Skeletal muscle satellite cell (primary cell): ENCODE measurements around the gene EPHB1.
"Not testable (repeated sequence)": the region's sequence is repeated elsewhere in the genome, so short reads cannot be mapped to it uniquely, and the experiment has no call there.

Source experiments
- H3K27me3 ChIP-seq: 2 replicates; pipeline ENCODE4 v1.7.0; 2013; ENCODE audit warnings: low read length; ENCODE audit not compliant: control insufficient read depth, insufficient read depth
- H3K36me3 ChIP-seq: 2 replicates; pipeline ENCODE4 v1.7.0; 2013; ENCODE audit warnings: mild to moderate bottlenecking, control low read depth, low read length; ENCODE audit not compliant: insufficient read depth
- H3K4me1 ChIP-seq: 2 replicates; pipeline ENCODE4 v1.7.0; 2013; ENCODE audit warnings: low read length; ENCODE audit not compliant: control insufficient read depth, insufficient read depth
- H3K4me2 ChIP-seq: 2 replicates; pipeline ENCODE4 v1.7.0; 2013; ENCODE audit warnings: mild to moderate bottlenecking, low read length
- H3K4me3 ChIP-seq: 2 replicates; pipeline ENCODE4 v1.7.0; 2013; ENCODE audit warnings: low read length
- H3K9ac ChIP-seq: 2 replicates; pipeline ENCODE4 v1.7.0; 2013; ENCODE audit warnings: mild to moderate bottlenecking, low read depth, low read length, moderate library complexity
- H3K9me3 ChIP-seq: replicated peaks from 2 replicates; pipeline ENCODE4 v1.7.0; 2013; ENCODE audit warnings: mild to moderate bottlenecking, control low read depth, low read length

The EPHB1 gene

GRCh38 chr3:135017003-135017893 is 222.2 kb downstream of the EPHB1 start:
- Histone ChIP-seq H3K9me3 (no peaks in the 10 kb centered on the region), H3K4me1 (no peaks in the 10 kb centered on the region), H3K9ac (no peak overlapping the region), H3K4me2 (no peak overlapping the region), H3K27me3 (no peaks in the 10 kb centered on the region), H3K36me3 (no peaks in the 10 kb centered on the region), H3K4me3 (no peak overlapping the region)

DNA sequence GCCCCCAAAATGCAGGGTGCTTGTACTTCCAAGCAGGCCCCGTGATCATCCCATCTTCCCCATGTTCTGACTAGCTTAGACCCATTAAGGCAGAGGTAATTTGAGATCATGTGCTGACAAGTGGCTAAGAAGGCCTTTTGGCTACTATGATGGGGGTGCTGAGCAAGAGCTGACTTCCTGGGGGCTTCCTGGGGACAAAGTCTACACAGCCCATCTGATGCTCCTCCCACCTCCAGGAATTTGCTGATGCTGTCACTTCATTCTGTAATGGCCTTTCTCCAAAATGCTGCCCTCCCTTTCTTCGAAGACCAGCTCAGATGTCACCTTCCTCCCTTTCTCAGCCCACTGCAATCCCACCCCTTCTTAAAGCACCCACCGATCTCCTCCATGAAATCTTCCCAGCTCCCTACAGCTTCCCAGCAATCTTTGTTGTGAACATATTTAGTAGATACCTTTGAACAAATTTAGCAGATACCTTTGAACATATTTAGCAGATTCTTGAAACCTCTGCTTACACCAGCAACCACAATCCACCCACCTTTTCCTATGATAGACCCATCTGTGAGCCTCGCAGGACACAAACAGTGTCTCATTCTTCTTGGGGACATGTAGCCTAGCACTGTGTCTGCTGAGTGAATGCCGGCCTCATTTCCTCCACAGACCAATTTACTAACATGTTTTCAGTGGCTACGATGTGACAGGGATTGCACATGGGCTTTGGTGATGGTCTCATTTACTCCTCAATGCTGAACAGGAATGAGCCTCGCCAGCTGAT is 223.3 kb downstream of the EPHB1 start:
- no peaks in the 10 kb centered on the region for H3K36me3 ChIP-seq
- no peak overlapping the region for H3K4me3 ChIP-seq
- H3K4me1 ChIP-seq, result no peaks in the 10 kb centered on the region
- H3K9ac ChIP-seq, result no peak overlapping the region
- no peak overlapping the region for H3K4me2 ChIP-seq
- no peaks in the 10 kb centered on the region for H3K27me3 ChIP-seq
- no peaks in the 10 kb centered on the region for H3K9me3 ChIP-seq

DNA sequence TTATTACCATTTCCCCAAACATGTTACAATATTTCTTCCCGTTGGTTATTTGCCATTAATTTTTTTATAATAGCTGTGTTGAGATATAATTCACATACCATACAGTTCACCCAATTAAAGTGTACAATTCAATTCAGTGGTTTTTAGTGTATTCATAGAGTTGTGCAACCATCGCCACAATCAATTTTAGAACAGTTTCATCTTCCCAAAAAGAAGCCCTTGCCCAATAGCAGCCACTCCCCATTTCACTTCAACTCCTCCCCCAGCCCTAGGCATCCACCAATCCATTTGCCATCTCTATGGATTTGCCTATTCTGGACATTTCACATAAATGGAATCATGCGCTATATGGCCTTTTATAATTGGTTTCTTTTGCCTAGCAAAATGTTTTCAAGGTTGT is 225.1 kb downstream of the EPHB1 start:
- no peak overlapping the region for H3K9ac ChIP-seq
- H3K9me3 ChIP-seq, result no peaks in the 10 kb centered on the region
- H3K36me3 ChIP-seq, result no peaks in the 10 kb centered on the region
- H3K4me2 ChIP-seq, result no peak overlapping the region
- no peaks in the 10 kb centered on the region for H3K4me1 ChIP-seq
- no peaks in the 10 kb centered on the region for H3K27me3 ChIP-seq
- H3K4me3 ChIP-seq, result no peak overlapping the region

GRCh38 chr3:135023996-135024658 is 229.1 kb downstream of the EPHB1 start:
- Histone ChIP-seq H3K36me3 (no peaks in the 10 kb centered on the region), H3K4me1 (no peaks in the 10 kb centered on the region), H3K27me3 (no peaks in the 10 kb centered on the region), H3K4me3 (no peak overlapping the region), H3K4me2 (no peak overlapping the region), H3K9me3 (no peaks in the 10 kb centered on the region), H3K9ac (no peak overlapping the region)

DNA sequence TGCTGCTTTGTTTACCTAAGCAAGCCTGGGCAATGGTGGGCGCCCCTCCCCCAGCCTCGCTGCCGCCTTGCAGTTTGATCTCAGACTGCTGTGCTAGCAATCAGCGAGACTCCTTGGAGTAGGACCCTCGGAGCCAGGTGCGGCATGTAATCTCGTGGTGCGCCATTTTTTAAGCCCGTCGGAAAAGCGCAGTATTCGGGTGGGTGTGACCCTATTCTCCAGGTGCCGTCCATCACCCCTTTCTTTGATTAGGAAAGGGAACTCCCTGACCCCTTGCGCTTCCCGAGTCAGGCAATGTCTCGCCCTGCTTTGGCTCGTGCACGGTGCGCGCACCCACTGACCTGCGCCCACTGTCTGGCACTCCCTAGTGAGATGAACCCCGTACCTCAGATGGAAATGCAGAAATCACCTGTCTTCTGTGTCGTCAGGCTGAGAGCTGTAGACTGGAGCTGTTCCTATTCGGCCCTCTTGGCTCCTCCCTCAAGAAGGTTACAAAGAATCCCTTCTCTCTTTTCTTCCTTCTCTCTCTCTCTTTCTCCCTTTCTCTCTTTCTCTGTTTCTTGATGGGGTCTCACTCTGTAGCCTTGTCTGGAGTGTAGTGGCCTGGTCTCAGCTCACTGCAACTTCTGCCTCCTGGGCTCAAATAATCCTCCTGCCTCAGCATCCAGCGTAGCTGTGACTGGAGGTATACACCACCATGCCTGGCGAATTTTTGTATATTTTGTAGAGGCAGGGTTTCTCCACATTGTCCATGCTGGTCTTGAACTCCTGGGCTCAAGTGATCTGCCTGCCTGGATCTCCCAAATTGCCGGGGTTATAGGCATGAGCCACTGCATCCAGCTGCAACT is 235.9 kb downstream of the EPHB1 start:
- H3K4me1 ChIP-seq, H3K4me2 ChIP-seq, H3K36me3 ChIP-seq, H3K9me3 ChIP-seq, H3K27me3 ChIP-seq, H3K9ac ChIP-seq, H3K4me3 ChIP-seq: not testable (repeated sequence)

DNA sequence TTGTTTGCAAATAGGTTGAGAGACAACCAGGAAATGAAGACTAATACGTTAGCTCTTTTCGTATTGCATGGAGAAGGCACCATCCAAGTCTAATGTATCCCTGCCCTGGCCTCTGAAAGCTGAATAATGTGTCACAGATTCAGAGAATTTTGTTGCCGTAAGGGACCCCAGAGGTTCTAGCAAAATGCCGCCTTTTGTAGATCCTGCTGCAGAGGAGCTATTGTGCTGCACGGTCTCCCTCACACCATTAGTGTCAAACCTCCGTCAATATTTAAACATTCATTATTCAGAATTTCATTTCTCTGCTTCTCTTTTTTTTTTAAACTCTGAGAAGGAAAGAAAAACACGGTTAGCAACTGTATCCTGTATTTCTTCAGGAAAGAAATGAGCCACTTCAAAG is 238.7 kb downstream of the EPHB1 start:
- Histone ChIP-seq H3K9me3 (no peaks in the 10 kb centered on the region), H3K36me3 (no peaks in the 10 kb centered on the region), H3K4me2 (no peak overlapping the region), H3K4me3 (no peak overlapping the region), H3K27me3 (no peaks in the 10 kb centered on the region), H3K9ac (no peak overlapping the region), H3K4me1 (no peaks in the 10 kb centered on the region)

DNA sequence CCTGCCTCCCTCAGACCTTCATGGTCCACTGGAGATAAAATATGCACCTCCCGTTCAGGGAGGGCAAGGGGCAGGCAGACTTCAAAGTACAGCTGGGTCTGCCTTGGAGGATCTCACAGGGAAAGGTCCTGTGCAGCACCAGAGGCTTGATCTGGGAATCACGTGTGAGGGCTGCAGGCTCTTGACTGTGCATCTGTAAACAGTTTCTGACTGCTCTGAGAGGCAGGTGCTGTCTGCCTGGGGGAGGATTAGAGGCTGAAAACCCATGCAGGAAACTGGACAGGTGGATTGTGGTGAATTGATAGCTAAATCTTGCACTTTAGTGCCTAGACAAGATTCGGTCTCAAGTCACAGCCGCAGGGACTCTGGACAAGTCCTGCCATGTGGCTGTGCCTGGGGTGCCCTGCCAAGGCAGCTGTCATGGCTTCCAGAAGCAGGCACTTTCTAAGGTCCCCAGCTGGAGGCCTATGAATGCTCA is 239.3 kb downstream of the EPHB1 start:
- Histone ChIP-seq H3K4me3 (no peak overlapping the region), H3K9me3 (no peaks in the 10 kb centered on the region), H3K27me3 (no peaks in the 10 kb centered on the region), H3K36me3 (no peaks in the 10 kb centered on the region), H3K9ac (no peak overlapping the region), H3K4me1 (no peaks in the 10 kb centered on the region), H3K4me2 (no peak overlapping the region)

DNA sequence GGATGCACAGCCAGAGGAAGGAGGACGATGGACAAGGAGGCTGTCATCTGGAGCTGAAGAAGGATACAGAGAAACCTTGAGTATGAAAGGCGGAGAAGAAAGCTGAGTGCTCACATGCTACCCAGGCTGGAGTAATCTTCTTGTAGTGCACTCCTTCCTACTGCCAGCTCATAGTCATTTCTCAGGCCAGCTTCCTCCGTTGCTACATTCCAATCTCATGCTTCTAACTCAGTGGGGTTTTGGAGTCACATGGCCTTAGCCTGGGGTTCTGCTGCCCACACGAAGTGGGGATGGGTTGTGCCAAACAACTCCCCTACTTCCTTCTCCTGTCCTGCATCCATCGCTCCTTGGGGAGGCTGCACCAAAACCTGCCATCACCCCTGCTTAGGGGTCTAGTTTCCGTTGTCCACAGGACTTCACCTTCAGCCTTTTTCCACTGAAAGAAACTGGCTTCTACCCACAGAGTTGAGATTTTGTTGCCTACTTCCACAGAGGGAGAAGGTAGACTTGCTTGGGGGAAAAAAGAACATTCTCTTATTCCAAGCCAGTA is 239.9 kb downstream of the EPHB1 start:
- no peak overlapping the region for H3K4me2 ChIP-seq
- no peak overlapping the region for H3K9ac ChIP-seq
- H3K36me3 ChIP-seq, result no peaks in the 10 kb centered on the region
- no peak overlapping the region for H3K4me3 ChIP-seq
- no peaks in the 10 kb centered on the region for H3K27me3 ChIP-seq
- no peaks in the 10 kb centered on the region for H3K9me3 ChIP-seq
- no peaks in the 10 kb centered on the region for H3K4me1 ChIP-seq

- Histone ChIP-seq H3K9me3 (no peaks in the 10 kb centered on the region), H3K4me3 (no peak overlapping the region), H3K36me3 (no peaks in the 10 kb centered on the region), H3K27me3 (no peaks in the 10 kb centered on the region), H3K9ac (no peak overlapping the region), H3K4me2 (no peak overlapping the region), H3K4me1 (no peaks in the 10 kb centered on the region)
Measured at GRCh38 chr3:135038186-135038585, 243.1 kb downstream of the EPHB1 start.

DNA sequence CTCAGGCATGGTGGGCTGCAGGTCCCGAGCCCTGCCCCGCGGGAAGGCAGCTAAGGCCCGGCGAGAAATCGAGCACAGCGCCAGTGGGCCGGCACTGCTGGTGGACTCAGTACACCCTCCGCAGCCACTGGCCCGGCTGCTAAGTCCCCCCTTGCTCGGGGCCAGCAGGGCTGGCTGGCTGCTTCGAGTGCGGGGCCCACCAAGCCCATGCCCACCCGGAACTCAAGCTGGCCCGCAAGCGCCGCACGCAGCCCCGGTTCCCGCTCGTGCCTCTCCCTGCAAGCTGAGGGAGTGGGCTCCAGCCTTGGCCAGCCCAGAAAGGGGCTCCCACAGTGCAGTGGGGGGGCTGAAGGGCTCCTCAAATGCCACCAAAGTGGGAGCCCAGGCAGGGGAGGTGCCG is 244.5 kb downstream of the EPHB1 start:
- H3K36me3 ChIP-seq, H3K4me3 ChIP-seq, H3K9me3 ChIP-seq, H3K4me1 ChIP-seq, H3K27me3 ChIP-seq, H3K4me2 ChIP-seq, H3K9ac ChIP-seq: not testable (repeated sequence)
